Measurements from ENCODE around the gene TIMM17B.

The TIMM17B gene

DNA sequence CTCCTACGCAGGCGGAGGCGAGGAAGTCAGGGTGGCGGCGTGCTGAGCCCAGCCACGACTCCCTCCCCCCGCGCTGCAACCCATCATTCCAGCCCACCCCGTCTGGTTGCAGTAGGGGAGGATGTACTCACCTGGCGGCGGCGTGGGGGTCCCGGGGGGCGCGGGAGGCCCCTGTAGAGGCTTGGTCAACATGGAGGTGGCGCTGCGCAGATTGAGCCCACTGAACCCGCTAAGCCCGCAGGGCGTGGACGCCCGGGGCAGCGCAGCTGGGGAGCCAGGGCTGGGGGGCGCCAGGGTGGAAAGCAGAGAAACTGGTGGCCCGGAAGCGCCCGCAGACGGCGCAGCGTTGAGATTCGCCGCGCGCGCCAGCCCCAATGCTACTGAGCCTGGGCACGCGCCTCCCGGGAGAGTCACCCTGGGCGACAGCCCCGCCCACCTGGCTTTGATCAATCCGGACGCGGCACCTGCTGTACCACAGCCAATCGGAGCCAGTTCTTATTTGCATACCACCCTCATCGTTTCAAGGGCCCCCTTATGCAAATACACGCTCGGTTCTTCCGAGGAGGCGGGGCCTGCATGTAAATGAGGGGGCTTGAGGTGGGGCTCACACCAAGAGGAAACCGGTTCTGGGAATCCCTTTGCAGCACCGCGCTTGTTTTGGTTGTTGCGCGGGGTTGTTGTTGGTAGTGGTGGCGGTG lies 21.2 kb upstream of the TIMM17B start, which contains the start of gene PIM2:
Gene PIM2, minus strand, starts transcription at position 382 of the 698 bp plus-strand sequence. Its CDS starts 190 bp downstream, at position 192.
- peak; percentile 61 for FAIRE-seq

DNA sequence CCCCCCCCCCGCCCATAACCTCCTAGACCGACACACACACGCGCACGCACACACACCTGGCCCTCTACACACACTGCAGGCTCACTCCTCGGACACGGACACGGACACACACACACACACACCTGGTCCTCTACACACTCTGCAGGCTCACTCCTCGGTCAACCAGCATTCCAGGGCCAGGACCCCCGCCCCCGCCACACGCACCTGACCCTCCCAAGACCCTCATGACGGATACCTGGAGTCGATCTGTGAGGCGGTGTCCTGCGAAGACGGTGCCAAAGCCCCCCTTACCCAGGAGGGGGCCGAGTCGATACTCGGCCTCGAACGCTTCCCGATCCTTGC lies 20.7 kb upstream of the TIMM17B start:
- FAIRE-seq, result no peak

DNA sequence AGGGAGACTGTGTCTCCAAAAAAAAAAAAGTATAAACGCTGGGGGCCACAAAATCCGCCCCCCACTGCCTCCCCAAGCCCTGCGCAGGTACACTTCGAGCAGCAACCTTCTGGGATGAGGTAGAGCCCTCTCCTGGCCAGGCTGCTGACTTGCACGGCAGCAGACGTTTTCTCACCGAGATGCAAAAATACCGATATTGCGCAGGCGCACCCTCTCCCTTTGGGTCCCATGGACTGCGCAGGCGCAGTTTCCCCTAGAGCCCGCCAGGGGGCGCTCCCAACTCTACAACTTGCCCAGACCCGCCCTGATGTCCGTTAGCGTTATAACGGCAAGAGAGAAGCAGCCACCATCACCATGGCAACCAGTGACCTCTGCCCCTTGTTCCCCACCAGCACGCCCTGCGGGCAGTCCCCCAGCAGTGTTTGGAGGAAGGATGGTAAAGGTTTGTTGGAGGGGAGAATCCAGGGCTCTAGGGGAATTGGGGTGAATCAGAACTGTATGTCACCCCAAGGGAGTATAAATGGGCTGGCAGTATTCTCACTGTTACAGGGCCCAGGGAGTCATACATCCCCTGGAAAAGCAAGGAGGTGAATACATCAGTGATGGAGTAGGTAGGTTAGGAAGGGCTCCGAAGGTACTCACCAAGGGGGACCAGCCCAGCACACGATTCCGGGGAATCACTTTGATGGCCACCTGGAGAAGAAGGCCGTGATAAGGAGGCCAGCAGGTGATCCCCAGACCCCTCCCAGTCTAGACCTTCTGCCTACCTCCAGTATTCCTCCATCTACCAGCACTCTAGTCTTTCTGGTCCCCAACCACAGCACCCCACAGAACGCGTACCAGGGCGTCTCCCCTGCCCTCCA lies 19.8 kb upstream of the TIMM17B start:
- peak; percentile 89 for FAIRE-seq

- FAIRE-seq, result no peak
Observed at GRCh38 chrX:48914593-48915493, 17.3 kb upstream of the TIMM17B start.

GRCh38 chrX:48913605-48914366 lies 16.2 kb upstream of the TIMM17B start:
- no peak for FAIRE-seq

- no peak for FAIRE-seq
Observed at GRCh38 chrX:48911412-48912182, 14.0 kb upstream of the TIMM17B start, which contains the start of gene SLC35A2. SLC35A2 (minus strand) TSS chrX:48911646; CDS start chrX:48911636, 10 bp downstream.

GRCh38 chrX:48910926-48911411 lies 13.4 kb upstream of the TIMM17B start:
- FAIRE-seq, result no peak

DNA sequence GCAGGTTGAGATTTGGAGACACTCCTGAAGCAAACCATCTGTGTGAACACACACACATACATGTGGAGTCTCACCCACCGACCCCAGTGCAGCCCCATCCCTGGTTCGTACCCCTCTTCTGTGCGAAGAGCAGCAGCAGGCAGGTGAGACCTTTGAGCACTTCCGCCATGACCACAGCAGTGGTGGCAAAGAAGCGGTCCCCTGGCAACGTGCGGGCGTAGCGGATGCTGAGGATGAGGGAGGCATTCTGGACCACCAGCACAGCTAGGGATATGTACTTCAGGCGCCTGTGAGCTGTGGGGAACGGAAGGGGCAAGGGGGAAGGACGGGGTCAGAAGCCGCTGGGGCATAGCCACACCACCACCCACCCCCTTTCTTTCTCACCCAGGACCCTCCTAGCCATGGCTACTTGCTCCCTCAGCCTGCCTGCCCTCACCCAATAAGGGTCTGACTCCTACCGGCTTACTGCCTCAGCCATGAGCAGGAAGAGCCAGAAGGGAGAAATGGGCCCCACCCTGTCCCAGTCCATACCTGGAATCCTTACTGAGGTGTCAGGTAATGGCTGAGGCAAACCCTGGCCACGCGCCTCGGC lies 12.2 kb upstream of the TIMM17B start:
- FAIRE-seq, result no peak

DNA sequence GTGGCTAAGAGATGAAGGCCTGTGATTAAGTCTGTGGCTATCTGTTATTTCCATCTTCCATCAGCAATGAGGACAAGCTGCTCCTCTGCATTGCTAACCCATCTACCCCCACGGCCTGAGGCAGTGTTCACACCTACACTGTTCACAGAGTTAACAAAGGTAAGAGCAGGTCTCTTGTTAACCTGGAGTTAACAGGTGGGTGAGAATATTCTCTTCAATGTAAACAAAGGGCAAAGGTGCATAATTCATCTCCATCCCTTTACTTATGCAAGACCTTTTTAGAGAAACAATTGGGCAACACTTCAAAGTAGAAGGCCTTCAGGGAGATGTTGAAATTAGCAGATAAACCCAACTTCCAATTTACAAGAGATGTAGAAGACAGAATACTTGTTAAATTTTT lies 11.0 kb upstream of the TIMM17B start:
- no peak for FAIRE-seq

DNA sequence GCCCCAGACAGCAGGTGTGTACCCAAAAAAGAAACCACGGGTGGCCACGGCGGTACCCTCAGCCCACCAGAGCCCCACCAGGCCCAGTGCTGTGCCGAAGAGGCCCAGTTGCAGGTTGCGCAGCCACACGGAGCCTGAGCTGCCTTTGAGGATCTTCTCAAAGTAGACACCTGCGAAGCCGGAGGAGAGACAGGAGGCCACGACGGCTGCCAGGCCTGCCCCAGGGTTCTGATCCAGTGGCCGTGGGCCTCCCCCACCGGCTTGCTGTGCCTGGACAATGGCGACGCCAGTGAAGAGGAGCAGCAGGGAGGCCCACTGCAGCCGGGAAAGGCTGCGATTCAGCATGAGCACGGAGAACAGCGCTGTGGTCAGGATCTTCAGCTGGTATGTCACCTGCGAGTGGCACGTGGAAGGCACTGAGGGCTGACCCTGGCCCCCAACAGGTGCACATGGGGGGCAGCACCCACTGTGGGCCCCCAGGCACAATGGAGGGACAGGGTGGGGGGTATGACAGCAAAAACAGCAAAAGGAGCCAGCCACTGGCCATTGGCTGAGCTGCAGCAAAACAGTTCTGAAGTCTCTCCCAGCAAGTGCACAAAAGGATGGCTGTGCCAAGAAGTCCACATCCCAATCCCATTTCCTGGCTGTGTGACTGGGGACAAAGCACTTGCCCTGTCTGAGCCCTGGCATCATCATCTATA lies 7.7 kb upstream of the TIMM17B start:
- FAIRE-seq, result no peak

- FAIRE-seq, result no peak
Observed at GRCh38 chrX:48904626-48905025, 7.1 kb upstream of the TIMM17B start.

DNA sequence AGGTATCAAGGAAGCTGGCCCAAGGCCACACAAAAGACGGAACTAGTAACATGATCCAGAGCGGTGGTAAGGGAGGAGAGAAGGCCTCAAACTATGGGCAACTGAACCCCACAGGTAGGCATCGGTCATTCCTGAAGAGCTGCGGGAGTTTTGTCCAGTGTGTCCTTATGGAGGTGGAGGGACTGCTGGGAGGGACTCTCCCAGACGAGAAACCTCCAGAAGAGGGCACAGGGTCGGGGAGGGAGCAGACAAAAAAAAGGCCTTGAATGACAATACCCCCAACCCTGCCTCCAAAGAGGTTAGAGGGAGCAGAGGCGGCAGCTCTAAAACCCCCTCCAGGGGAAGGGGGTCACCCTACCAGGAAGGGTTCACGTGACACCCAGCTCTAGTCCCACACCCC lies 6.6 kb upstream of the TIMM17B start:
- no peak for FAIRE-seq

DNA sequence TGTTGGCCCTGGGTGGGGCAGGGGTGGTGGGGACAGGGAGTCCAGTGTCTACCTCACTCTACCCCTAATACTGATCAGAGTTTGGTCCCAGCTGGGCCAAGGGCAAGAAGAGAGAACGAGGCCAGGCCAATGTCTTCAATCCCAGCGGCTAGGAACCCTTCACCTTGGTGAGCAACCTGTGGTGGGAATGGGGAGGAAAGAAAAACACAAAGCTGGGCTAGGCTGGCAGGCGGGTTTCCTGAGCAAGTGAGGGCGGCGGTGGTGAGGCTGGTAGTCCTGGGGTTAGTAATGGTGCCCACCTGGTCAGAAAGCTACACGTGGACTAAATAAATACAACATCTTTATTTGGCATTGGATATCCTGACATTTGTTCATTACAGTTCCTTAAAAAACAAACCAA lies 5.7 kb upstream of the TIMM17B start:
- no peak for FAIRE-seq

GRCh38 chrX:48902776-48903175 lies 5.2 kb upstream of the TIMM17B start:
- FAIRE-seq, result no peak

DNA sequence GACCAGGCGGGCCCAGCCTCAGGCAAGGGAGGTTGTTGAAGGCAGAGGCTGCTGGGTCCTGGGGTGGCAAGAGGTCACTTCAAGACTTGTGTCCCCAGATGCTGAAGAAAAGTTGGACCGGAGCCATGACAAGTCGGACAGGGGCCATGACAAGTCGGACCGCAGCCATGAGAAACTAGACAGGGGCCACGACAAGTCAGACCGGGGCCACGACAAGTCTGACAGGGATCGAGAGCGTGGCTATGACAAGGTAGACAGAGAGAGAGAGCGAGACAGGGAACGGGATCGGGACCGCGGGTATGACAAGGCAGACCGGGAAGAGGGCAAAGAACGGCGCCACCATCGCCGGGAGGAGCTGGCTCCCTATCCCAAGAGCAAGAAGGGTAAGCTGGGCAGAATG lies 4.6 kb upstream of the TIMM17B start:
- FAIRE-seq, result no peak

GRCh38 chrX:48901069-48901468 lies 3.5 kb upstream of the TIMM17B start:
- FAIRE-seq, result no peak

- FAIRE-seq, result no peak
Observed at GRCh38 chrX:48899078-48899410, 1.5 kb upstream of the TIMM17B start.

- no peak for FAIRE-seq
Observed at GRCh38 chrX:48897157-48897624, 377 bp downstream of the TIMM17B start.

GRCh38 chrX:48896611-48897011 lies 957 bp downstream of the TIMM17B start:
- no peak for FAIRE-seq

GRCh38 chrX:48894891-48895290 lies 2.7 kb downstream of the TIMM17B start:
- FAIRE-seq, result no peak

Measured in colon (tissue), 2 donors.